Measurements from ENCODE around the gene ALKBH6.

GRCh38 chr19:36054733-36055686 lies 41.0 kb upstream of the ALKBH6 start, which contains the start of gene WDR62:
- TF ChIP-seq POLR2A (IDR thresholded peaks at IDR 0.05) (peak; percentile 37), CTCF (IDR thresholded peaks at IDR 0.05) (no peak), POLR2AphosphoS5 (IDR thresholded peaks at IDR 0.05) (no peak)

Data from prostate gland (tissue), 2 donors.